GM12872 (cell line): Measurements from ENCODE around the gene ZDHHC16.

Experiments
- CTCF ChIP-seq: IDR thresholded peaks from 3 replicates; pipeline ENCODE4 v1.5.1; 2011; ENCODE audit warnings: low read depth, mild to moderate bottlenecking, low read length, moderate library complexity; ENCODE audit not compliant: insufficient read depth

ZDHHC16 gene

GRCh38 chr10:97426776-97427570 lies 19.0 kb upstream of the ZDHHC16 start:
- no peak for TF ChIP-seq CTCF

GRCh38 chr10:97427571-97428179 lies 18.3 kb upstream of the ZDHHC16 start:
- no peak for TF ChIP-seq CTCF

GRCh38 chr10:97428572-97428981 lies 17.4 kb upstream of the ZDHHC16 start:
- no peak for TF ChIP-seq CTCF

GRCh38 chr10:97434055-97434454 lies 11.9 kb upstream of the ZDHHC16 start:
- no peak for TF ChIP-seq CTCF

GRCh38 chr10:97434557-97434956 lies 11.4 kb upstream of the ZDHHC16 start:
- no peak for TF ChIP-seq CTCF

GRCh38 chr10:97435211-97435610 lies 10.8 kb upstream of the ZDHHC16 start:
- TF ChIP-seq CTCF, result no peak

GRCh38 chr10:97442277-97442676 lies 3.7 kb upstream of the ZDHHC16 start:
- TF ChIP-seq CTCF, result no peak
